Fibroblast of skin of back (primary cell): Measurements from ENCODE around the gene EYS.
A peak's percentile ranks its signal among the peaks of the same experiment; 100 is the strongest.
"Not testable (repeated sequence)": the region's sequence is repeated elsewhere in the genome, so short reads cannot be mapped to it uniquely, and the experiment has no call there.

Experiments used
- DNase-seq: peaks from one replicate; pipeline ENCODE4 v3.0.0-alpha.2; 2013

Gene EYS

DNA sequence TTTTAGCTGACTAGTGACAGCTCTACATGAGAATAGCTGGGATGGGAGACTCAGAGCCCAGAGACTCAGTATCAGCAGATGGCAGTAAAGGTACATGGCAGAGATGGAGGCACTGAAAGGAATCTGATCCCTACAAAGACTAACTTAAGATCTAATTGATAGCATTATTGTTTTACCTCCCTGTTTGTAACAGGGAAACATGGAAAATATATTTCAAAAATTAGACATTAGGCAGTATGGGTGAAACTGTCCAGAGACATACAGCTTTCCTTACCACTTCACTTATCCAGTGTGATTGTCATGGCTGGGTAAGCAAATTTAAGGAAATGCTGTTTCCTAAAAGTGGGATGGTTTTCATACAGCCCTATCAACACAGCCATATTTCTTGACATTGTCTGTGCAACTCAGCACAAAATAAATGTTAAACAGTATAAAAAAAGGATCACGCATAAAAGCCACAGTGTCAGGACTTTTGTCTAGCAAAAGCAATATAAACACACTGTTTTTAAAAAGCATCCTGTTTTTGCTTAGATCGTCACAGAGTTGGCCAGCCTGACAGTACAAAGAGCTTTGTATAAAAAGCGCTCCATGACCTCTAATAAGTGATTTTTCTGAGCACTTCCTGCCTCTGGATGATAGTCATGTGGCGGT, 1694.5 kb downstream of the EYS start:
- peak; percentile 50 for DNase-seq

DNA sequence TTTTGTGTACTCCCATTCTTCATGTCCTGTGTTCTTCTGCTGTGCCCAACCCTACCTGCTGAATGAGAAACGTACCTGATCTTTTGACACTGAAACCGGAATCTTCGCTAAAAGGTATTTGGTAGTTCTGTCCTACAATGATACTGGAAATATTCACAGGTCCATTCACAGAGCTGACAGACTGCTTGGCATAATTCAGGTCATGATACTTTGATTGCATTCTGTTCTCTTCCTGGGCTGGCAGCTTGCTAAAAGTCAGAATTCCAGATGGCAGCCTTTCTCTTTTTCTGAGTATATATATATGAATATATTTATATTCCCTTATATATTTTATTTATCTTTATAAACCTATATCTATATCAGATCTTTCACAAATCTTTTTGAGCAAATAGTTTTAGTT, 1696.4 kb downstream of the EYS start:
- no peak for DNase-seq

DNA sequence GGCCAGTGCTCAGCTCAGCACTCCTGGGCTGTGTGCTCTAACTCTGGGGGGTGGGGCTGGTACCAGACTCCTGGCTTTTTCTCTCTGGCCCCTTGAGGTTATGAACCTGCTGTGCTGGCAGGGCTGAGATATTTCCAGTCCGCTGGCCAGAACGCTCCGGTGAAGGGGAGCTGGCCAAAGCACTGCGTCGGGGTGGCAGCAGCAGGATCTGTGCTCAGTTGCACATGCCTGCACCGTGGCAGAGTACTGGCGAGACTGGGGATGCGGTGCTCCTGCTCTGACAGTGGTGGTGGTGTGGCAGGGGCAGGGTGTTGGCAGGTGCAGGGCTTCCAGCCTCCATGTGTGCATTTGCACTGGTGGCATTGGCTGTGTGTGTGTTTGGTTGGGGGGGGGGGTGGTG, 1697.0 kb downstream of the EYS start:
- no peak for DNase-seq

DNA sequence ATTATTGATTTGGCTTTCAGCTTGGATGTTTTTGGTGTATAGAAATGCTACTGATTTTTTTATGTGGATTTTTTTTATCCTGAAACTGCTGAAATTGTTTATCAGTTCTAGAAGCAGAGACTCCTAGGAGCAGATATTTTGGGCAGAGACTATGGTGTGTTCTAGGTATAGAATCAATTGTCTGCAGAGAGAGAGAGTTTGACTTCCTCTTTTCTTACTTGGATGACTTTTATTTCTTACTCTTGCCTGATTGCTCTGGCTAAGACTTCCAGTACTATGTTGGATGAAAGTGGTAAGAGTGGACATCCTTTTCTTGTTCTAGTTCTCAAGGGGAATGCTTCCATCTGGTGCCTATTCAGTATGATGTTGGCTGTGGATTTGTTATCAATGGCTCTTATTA, 1700.8 kb downstream of the EYS start:
- DNase-seq = no peak

DNA sequence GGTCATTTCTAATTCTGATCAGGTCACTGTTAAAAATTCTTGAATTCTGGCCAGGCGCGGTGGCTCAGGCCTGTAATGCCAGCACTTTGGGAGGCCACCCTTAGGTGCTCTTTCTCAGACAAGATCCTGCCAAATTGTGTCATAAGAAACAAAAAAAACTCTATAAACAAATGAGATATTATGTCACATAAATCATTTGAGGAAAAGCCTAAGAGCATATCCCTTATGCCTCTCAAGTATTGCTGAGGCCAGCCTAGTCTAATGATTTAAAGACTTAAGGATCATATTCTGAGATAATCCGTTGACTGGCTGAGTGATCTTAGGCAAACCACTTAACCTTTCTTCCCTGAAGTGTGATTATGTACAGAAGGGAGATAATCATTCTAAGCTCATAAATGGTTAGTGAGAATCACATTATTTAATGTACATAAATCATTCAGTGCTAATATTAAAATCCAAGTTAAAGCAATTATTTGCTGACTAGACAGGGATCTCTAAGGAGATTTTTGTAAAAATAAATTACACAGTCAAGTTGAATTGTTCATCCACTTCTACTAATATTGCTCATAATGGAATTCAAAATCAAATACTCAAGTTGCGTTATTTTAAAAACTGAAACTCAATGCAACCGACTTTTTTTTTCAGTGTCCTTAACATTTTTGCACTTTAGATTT, 1706.1 kb downstream of the EYS start:
- DNase-seq = no peak

DNA sequence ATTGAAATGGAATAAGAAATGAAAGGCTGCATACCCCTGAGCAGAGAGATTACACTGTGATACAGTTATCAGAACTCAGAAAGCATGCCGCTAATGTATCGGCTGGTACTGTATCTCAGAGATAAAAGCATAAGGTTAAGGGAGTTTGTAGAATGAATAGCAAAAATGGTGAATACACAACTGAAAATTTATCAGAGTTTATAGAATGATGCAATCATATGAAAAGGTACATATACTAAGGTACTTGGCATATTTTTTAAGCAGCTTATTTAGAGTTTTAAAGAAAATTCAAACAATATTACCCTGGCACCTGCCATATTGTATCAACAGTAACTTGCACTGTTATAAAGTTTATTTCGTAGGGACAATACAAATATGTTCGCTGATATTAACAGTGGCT, 1707.4 kb downstream of the EYS start:
- no peak for DNase-seq

DNA sequence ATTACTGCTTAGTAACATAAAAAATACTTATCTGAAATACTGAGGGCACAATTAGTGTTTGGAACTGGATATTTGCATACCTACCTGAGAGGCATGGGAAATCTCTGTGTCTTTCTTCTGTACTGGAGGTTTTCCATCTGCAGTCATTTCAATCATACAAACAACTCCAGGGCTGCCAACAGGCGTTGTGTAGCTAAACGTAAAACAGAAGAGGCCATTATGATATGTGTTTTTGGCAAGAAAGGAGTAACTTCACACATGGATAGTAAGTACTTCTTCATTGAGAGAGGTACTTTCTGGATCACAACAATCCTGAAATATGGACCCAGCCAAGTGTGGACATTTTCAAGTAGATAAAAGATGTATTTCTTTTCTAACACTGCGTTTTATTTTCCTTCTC, 1708.0 kb downstream of the EYS start:
- no peak for DNase-seq

DNA sequence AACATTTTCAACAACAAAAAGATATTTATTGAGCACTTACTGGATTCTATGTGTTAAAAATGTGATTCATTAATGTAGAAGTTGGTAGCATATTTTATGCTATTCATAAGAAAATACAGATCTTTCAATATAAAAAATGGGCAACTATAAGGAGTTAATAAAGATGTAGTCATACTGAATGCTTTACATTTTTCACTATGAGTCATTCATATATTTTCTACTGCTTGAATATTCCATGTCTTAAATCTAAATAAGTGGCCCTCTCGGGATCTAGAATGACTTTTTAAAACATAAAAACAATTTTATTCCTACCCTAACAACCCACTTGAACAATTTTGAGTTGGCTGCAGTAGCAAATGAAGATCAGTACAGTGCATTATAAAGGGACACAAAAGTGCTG, 1709.3 kb downstream of the EYS start:
- DNase-seq = peak; percentile 60

DNA sequence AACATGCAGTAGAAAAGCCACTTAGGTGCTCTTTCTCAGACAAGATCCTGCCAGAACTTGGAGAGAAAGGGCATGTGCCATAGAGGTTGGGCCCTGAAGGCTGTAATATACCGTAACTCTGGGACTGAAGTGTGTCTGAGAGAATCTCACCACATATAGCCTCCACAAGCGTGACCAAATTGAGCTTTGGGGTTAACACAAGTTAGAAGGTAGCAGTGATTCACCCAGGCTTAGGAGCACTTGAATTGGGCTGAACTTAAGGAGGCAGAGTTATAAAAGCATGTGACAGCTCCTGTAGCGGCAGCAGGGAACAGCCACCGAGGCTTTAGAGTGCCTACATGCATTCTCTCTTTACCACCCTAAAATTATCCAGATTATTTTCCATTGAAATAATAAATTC, 1709.8 kb downstream of the EYS start:
- DNase-seq = peak; percentile 8

DNA sequence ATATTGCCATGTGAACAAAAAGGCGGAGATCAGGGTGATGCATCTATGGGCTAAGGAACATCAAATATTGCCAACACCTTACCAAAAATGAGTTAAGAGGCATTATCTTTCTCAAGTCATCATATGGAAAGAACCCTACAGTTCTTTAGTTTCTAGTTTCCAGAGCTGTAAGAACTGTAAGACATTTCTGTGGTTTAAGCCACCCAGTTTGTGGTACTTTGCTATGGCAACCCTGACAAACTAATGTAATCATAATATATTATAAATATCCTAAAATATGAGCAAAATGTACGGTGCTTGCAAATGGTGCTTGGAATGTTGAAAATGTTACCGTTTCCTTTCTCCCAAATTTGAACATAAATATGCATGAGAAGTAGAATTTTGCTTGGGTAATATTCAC, 1721.8 kb downstream of the EYS start:
- DNase-seq = peak; percentile 77

DNA sequence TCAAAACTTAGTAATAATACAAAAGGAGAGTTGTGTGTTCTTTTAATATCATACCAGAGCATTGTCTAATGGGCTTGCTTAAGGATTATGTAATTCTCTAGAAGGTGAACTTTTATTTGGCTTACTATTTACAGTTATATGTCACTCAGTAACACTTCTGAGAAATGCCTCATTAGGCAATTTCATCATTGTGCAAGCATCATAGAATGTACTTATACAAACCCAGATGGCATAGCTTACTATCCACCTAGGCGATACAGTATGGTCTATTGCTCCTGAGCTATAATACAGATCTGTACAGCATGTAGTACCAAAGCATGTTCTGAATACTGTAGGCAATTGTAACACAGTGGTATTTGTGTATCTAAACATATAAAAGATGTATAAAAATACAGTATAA, 1731.3 kb downstream of the EYS start:
- no peak for DNase-seq

DNA sequence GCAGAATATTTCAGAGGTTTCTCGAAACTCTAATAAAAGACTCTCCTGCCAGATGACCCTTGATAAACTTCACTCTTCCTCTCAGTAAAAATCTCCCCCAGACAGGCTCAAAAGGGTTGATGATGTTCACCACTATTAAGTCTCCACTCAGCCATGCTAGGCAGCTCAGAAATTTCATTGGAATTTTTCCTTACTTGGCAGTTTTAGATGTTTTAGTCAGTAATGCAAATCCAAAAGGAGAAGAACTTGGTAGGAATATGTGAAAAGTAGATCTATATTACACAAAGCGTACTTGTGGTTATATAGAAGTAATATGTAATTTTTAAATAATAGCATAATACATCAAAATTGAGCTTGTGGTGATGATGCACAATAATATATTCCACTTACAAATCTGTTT, 1738.4 kb downstream of the EYS start:
- peak; percentile 2 for DNase-seq

DNA sequence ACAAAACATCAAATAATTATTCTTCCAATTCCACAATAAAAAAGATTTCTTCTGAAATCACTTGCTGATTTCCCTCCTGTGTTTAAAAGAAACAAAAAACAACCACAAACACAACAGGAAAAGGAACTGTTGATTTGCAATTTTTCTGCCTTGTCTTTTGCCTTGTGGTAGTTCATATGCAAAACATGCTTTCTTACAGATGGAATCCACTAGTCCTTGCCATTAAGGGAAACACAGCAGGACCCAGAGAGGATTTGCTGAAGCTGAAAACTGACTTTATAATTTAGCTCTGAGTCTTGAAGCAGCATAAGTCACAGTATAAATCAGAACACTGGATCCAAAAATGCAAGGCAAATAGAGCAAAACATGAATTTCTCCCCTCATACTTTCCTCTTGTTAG, 1742.7 kb downstream of the EYS start:
- no peak for DNase-seq

DNA sequence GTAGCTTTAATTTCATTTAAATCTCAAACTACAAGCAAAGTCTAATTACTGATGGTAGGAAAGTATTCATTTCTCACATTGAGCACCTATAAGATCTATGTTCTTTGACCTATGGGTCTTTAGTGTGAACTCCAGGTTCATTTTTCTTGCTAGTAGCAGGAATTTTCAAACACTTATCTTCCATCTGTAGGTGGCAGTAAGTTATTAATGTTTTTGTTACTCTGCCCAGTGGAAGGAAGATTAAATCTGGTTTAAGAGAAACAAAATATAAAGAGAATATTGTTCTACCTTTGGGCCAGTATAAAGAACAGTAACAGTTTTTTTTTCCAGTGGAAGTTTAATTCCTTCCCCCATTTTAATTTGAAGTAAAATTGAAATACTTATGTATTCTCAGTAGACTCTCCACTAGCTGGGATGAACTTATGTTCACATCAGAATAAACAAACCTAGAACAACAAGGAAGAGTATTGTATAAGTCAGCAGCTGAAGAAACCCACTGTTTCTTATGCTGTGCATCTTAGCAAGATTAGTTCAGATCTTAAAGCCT, 1743.2 kb downstream of the EYS start:
- no peak for DNase-seq

DNA sequence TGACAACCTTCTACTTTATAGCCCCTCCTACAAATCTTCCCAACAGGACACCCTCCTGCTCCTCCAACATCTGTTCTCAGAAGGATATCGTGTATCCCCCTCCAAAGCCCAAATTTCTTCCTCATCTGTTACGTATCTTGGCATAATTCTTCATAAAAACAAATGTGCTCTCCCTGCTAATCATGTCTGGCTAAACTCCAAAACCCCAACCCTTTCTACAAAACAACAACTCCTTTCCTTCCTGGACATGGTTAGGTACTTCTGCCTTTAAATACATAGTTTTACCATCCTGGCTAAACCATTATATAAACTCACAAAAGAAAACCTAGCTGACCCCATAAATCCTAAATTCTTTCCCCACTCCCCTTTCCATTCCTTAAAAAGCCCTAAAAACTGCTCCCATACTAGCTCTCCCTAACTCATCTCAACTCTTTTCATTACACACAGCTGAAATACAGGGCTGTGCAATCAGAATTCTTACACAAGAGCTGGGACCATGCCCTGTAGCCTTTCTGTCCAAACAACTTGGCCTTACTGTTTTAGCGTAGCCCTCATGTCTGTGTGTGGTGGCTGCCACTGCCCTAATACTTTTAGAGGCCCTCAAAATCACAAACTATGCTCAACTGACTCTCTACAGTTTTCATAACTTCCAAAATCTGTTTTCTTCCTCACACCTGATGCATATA, 1753.5 kb downstream of the EYS start:
- not testable (repeated sequence) for DNase-seq

DNA sequence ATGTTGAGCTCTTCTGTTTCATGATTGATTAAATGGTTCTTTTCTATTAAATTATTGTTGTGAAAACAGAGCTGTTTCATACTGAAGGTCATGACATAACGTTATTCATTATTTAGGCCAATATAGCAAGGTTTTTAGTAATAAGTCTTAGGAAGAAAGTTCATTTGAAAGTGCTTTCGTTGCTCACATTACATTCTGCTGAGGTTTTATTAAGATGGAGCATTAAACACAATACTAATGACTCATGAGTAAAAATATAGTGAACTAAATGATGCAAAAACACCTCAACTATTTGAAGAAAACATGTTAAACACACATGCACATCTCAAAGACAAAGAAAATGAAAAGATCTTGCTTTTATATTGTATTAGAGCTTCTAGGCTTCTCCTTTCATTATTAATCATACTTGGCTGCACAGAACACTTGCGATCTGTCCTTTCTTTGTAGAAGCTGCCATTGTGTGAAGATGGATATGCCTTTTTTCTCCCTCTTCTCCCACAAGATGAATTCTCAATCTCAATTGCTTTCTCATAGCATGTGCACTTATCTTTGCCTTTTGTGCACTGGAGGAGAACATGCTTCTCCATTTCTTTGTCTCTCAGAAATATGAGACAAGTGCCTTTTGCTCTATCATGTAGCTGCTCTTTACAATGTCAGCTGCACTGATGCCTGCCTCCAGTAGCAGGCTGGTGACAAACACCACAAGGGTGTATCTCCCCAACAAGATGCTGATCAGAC, 1759.1 kb downstream of the EYS start:
- no peak for DNase-seq

DNA sequence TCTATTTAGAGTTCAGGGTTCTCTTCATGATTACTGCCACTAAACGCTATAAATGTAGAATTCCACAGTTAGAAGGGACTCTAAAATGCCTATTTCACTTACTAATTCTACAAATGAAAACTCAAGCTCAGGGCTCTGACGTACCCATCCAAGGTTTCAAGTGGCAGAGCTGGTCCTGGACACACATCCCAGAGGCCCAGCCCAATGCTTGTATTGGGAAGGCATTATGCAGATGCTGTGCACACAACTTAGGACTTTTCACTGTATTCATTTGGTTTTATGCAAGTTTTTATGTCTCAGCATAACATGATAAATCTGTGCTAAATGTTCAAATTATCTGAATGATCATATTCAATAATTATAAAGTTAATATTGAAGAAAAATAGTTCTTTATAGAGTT, 1761.0 kb downstream of the EYS start:
- no peak for DNase-seq

DNA sequence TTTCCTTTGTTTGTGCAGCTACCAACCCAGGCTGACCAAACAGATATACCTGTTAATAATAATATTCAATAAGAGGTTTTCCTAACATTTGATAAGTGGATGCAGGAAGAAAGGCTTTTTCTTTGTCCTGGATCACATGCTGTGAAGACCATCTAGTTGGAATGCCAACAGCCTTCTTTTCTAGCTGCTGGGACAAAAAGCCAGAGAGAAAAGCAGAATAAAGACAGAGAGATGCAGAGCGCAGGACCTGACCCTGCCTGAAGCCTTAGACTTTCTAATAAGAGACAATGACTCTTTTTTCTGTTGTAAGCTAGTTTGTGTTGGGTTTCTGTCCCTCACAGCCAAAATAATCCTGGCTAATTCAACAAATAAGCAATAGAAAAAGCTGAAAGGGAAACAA, 1763.2 kb downstream of the EYS start:
- DNase-seq = no peak

DNA sequence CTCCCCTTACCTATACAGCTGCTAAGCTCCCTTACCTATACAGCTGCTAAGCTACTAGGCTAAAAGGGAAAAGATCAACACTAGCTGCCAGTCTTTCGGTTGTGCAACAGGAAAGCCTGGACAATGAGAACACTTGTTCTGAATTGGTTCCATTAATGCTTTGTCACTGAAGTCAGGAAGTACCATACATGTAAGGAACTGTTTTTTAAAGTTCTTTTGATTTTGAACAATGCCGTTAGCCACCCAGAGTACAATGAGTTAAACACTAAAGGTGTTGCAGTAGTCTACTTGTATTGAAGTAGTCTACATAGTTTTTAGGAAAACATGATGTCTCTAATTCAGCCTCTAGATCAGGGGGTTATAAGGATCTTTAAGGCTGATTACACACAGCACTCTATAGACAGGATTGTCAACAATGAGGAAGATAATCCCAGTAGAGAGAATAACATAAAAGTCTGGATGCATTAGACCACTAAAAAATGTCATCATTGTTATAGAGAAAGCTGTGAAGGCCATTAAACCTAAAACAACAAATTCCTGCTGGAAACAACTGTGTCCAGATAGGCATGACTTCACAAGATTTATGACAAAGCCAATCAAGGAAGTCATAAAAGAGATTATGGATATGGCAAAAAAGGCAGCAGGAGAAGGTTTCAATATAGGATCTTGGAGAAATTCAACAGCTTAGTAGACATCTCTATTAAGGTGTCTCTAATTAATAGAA, 1765.1 kb downstream of the EYS start:
- no peak for DNase-seq

DNA sequence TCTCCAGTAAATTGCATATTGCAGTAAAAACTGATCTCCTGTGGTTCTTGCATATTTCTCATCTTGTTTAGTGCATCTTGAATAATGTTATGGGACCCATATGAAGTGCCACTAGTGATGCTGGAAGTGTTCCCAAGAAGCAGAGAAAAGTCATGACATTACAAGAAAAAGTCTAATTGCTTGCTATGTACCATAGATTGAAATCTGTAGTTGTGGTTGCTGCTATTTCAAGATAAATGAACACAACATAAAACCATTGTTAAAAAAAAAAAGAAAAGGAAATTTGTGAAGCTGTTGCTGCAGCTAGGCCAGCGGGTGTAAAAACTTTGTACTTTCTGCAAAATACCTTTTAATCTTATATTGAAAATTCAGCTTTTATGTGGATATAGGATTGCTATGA, 1767.0 kb downstream of the EYS start:
- no peak for DNase-seq

DNA sequence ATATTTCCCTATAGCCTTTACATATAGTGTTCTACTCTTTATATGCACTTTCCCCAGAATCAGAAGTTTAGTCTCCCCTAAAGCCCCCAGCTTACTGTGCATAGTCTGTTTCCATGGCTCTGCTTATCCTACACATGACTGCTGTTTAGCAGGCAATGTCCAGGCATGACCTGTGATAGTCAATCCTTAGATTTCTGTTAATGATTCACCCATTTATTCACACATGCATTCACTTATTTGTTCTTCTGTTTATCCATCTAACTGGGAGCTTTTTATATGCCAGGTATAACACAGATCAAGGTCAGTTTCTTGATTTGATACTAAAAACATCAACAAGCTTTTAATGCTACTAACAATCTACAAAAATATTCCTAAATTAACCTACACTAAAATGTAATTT, 1770.6 kb downstream of the EYS start:
- DNase-seq = no peak

DNA sequence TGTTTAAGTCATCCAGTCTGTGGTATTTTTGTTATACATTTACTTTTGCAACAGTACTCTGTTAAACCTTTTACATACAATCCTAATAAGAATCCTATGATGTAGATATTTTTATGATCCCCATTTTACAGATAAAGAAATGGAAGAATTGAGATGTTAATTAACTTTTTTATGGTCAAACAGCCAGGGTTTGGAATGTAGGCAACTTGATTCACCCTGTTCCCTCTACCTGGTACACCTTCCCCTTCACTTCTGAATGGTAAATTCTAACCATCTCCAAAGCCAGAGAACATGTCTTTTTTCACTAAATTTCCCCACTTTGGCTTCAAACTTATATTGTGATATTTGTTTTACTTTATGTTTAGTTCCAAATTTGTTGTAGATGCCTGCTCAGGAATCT, 1771.3 kb downstream of the EYS start:
- no peak for DNase-seq

DNA sequence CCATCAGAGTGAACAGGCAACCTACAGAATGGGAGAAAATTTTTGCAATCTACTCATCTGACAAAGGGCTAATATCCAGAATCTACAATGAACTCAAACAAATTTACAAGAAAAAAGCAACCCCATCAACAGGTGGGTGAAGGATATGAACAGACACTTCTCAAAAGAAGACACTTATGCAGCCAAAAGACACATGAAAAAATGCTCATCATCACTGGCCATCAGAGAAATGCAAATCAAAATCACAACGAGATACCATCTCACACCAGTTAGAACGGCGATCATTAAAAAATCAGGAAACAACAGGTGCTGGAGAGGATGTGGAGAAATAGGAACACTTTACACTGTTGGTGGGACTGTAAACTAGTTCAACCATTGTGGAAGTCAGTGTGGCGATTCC, 1773.1 kb downstream of the EYS start:
- not testable (repeated sequence) for DNase-seq
